ENCODE data around the gene GLG1.
A peak's percentile ranks its signal among the peaks of the same experiment; 100 is the strongest.

Gene GLG1

DNA sequence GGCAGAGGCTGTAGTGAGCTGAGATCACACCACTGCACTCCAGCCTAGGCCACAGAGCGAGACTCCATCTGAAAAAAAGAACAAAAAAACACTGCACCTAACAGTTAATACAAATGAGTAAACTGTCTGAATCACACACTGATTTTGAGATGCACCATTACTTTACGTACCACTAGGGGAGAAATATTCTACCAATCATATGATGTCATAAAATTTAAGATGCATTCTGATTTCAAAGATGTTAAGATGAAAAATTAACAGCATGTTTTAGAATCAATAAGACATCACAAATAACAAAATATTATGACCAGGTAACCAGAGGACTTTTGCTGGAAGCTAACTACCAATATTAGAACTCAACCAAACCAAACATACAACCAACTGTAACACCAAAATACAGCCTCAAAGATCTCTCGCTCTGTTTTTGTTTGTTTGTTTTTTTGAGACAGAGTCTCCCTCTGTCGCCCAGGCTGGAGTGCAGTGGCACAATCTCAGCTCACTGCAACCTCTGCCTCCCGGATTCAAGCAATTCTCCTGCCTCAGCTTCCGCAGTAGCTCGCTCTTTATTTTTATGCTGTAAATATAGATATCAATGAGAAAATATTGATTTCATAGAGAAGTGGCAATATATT, 31.6 kb downstream of the GLG1 start:
- no peak for ATAC-seq
- TF ChIP-seq GLIS3 (CRISPR knock-in tag; IDR thresholded peaks at IDR 0.05) (no peak), ZNF70 (CRISPR knock-in tag; IDR thresholded peaks at IDR 0.05) (no peak), PPARA (CRISPR knock-in tag; IDR thresholded peaks at IDR 0.05; ENCODE audit: borderline replicate concordance) (no peak), TOX (CRISPR knock-in tag; IDR thresholded peaks at IDR 0.05; ENCODE audit: borderline replicate concordance) (no peak), ZFP3 (CRISPR knock-in tag; IDR thresholded peaks at IDR 0.05) (no peak), ZFP30 (CRISPR knock-in tag; IDR thresholded peaks at IDR 0.05) (no peak), RARB (CRISPR knock-in tag; IDR thresholded peaks at IDR 0.05) (no peak), ZNF565 (CRISPR knock-in tag; conservative IDR thresholded peaks at IDR 0.05; ENCODE audit: low read depth) (no peak), CSDC2 (CRISPR knock-in tag; IDR thresholded peaks at IDR 0.05) (no peak), ZNF8 (CRISPR knock-in tag; IDR thresholded peaks at IDR 0.05) (no peak), ZC3H10 (CRISPR knock-in tag; IDR thresholded peaks at IDR 0.05) (no peak), ESRRG (CRISPR knock-in tag; IDR thresholded peaks at IDR 0.05) (no peak)
- TF ChIP-seq, protein P1, sequence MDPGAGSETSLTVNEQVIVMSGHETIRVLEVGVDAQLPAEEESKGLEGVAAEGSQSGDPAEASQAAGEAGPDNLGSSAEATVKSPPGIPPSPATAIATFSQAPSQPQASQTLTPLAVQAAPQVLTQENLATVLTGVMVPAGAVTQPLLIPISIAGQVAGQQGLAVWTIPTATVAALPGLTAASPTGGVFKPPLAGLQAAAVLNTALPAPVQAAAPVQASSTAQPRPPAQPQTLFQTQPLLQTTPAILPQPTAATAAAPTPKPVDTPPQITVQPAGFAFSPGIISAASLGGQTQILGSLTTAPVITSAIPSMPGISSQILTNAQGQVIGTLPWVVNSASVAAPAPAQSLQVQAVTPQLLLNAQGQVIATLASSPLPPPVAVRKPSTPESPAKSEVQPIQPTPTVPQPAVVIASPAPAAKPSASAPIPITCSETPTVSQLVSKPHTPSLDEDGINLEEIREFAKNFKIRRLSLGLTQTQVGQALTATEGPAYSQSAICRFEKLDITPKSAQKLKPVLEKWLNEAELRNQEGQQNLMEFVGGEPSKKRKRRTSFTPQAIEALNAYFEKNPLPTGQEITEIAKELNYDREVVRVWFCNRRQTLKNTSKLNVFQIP (CRISPR knock-in tag; IDR thresholded peaks at IDR 0.05; ENCODE audit: borderline replicate concordance, low read depth), result no peak
- TF ChIP-seq, protein P2, sequence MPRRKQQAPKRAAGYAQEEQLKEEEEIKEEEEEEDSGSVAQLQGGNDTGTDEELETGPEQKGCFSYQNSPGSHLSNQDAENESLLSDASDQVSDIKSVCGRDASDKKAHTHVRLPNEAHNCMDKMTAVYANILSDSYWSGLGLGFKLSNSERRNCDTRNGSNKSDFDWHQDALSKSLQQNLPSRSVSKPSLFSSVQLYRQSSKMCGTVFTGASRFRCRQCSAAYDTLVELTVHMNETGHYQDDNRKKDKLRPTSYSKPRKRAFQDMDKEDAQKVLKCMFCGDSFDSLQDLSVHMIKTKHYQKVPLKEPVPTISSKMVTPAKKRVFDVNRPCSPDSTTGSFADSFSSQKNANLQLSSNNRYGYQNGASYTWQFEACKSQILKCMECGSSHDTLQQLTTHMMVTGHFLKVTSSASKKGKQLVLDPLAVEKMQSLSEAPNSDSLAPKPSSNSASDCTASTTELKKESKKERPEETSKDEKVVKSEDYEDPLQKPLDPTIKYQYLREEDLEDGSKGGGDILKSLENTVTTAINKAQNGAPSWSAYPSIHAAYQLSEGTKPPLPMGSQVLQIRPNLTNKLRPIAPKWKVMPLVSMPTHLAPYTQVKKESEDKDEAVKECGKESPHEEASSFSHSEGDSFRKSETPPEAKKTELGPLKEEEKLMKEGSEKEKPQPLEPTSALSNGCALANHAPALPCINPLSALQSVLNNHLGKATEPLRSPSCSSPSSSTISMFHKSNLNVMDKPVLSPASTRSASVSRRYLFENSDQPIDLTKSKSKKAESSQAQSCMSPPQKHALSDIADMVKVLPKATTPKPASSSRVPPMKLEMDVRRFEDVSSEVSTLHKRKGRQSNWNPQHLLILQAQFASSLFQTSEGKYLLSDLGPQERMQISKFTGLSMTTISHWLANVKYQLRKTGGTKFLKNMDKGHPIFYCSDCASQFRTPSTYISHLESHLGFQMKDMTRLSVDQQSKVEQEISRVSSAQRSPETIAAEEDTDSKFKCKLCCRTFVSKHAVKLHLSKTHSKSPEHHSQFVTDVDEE (CRISPR knock-in tag; IDR thresholded peaks at IDR 0.05), result no peak
- TF ChIP-seq, protein P3, sequence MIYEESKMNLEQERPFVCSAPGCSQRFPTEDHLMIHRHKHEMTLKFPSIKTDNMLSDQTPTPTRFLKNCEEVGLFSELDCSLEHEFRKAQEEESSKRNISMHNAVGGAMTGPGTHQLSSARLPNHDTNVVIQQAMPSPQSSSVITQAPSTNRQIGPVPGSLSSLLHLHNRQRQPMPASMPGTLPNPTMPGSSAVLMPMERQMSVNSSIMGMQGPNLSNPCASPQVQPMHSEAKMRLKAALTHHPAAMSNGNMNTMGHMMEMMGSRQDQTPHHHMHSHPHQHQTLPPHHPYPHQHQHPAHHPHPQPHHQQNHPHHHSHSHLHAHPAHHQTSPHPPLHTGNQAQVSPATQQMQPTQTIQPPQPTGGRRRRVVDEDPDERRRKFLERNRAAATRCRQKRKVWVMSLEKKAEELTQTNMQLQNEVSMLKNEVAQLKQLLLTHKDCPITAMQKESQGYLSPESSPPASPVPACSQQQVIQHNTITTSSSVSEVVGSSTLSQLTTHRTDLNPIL (CRISPR knock-in tag; IDR thresholded peaks at IDR 0.05; ENCODE audit: low read depth), result no peak

GRCh38 chr16:74574146-74574545, 32.8 kb downstream of the GLG1 start:
- no peak for ATAC-seq
- TF ChIP-seq ISL1 (CRISPR knock-in tag; IDR thresholded peaks at IDR 0.05), result 0 out of 2 replicates have a peak, but pooled peaks have one; percentile 36
- TF ChIP-seq ZFP3 (CRISPR knock-in tag; IDR thresholded peaks at IDR 0.05), result no peak
- no peak for TF ChIP-seq RARB (CRISPR knock-in tag; IDR thresholded peaks at IDR 0.05)
- TF ChIP-seq OSR1 (CRISPR knock-in tag; IDR thresholded peaks at IDR 0.05), result no peak
- peak; percentile 83 for TF ChIP-seq TCF4 (CRISPR knock-in tag; IDR thresholded peaks at IDR 0.05; ENCODE audit: borderline replicate concordance)
- no peak for TF ChIP-seq GLIS3 (CRISPR knock-in tag; IDR thresholded peaks at IDR 0.05)
- TF ChIP-seq PPARA (CRISPR knock-in tag; IDR thresholded peaks at IDR 0.05; ENCODE audit: borderline replicate concordance), result no peak
- TF ChIP-seq, protein P2 (CRISPR knock-in tag; IDR thresholded peaks at IDR 0.05), result no peak
- TF ChIP-seq ZNF8 (CRISPR knock-in tag; IDR thresholded peaks at IDR 0.05), result peak; percentile 62

DNA sequence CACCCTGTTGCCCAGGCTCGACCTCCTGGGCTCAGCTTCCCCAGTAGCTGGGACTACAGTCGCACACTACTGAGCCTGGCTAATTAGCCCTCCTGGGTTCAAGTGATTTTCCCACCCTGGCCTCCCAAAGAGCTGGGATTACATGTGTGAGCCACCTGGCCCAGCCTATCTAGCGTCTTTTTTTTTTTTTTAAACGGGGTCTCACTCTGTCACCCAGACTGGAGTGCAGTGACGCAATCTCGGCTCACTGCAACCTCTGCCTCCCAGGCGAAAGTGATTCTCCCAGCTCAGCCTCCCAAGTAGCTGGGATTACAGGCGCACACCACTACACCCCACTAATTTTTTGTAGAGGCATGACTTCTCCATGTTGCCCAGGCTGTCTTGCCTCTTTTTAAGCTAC, 33.3 kb downstream of the GLG1 start:
- no peak for ATAC-seq
- TF ChIP-seq ZC3H10 (CRISPR knock-in tag; IDR thresholded peaks at IDR 0.05), result no peak
- no peak for TF ChIP-seq PPARA (CRISPR knock-in tag; IDR thresholded peaks at IDR 0.05; ENCODE audit: borderline replicate concordance)
- no peak for TF ChIP-seq PATZ1 (CRISPR knock-in tag; IDR thresholded peaks at IDR 0.05; ENCODE audit: borderline replicate concordance)
- no peak for TF ChIP-seq ZNF8 (CRISPR knock-in tag; IDR thresholded peaks at IDR 0.05)
- no peak for TF ChIP-seq ARNTL (CRISPR knock-in tag; IDR thresholded peaks at IDR 0.05; ENCODE audit: borderline replicate concordance, low read depth)
- no peak for TF ChIP-seq ZNF565 (CRISPR knock-in tag; conservative IDR thresholded peaks at IDR 0.05; ENCODE audit: low read depth)

All from SK-N-SH treated with all-trans-retinoic acid at 6 μM for 48 hours (cell line).